Activated naive CD4-positive, alpha-beta T cell treated with anti-CD3 and anti-CD28 coated beads for 36 hours (primary cell): ENCODE measurements around the gene SYF2. TPM values are rescaled to one million over a fixed set of nuclear protein-coding genes. Genes with fewer than 3 reads are reported as not detected.

Experiments used
- CTCF ChIA-PET: fragments of 350-600 bp; sonication (Branson Sonifier 250); formaldehyde crosslinking; loops from one replicate; lab custom pipeline; 2021; ENCODE audit warnings: antibody characterized with exemption; lab: Charles Lee
- DNase-seq: peaks from one replicate; pipeline ENCODE4 v3.0.0-alpha.2; 2020
- H3K27ac Mint-ChIP-seq: one replicate; pipeline ENCODE4 v1.8.0; 2021; ENCODE audit warnings: mild to moderate bottlenecking, mixed read lengths
- H3K27me3 Mint-ChIP-seq: one replicate; pipeline ENCODE4 v1.8.0; 2021; ENCODE audit warnings: low read depth, mixed read lengths
- H3K36me3 Mint-ChIP-seq: one replicate; pipeline ENCODE4 v1.8.0; 2021; ENCODE audit warnings: low read depth, mixed read lengths
- H3K4me1 Mint-ChIP-seq: one replicate; pipeline ENCODE4 v1.8.0; 2021; ENCODE audit warnings: low read depth, mixed read lengths
- H3K4me3 Mint-ChIP-seq: one replicate; pipeline ENCODE4 v1.8.0; 2021; ENCODE audit warnings: mild to moderate bottlenecking, moderate library complexity, mixed read lengths
- H3K9me3 Mint-ChIP-seq: one replicate; pipeline ENCODE4 v1.8.0; 2021; ENCODE audit warnings: mixed read lengths
- intact Hi-C: fragments of 100-400 bp; cut with micrococcal nuclease; formaldehyde crosslinking; loops from one replicate; pipeline ENCODE4 v1.15.1; 2023
- total RNA-seq, 2 experiments: library from RNA; stranded (reverse); gene quantifications; one replicate each; pipeline ENCODE4 v1.2.3, GENCODE V29; 2021

Gene SYF2
- total RNA-seq, 2 experiments from 2014 or later, result 39.7 to 46.8 TPM

GRCh38 chr1:25216123-25216522 is 16.2 kb downstream of the SYF2 start:
- intact Hi-C loops, result no loop called here
- CTCF ChIA-PET, result no interaction called here
- Mint-ChIP-seq H3K9me3 (no peaks in the 10 kb centered on the region), H3K27ac (no peak overlapping the region), H3K36me3 (peaks cover 6% of the 10 kb centered on the region), H3K4me3 (no peak overlapping the region), H3K4me1 (peaks cover 4% of the 10 kb centered on the region), H3K27me3 (no peaks in the 10 kb centered on the region)
- DNase-seq, result no peak

GRCh38 chr1:25212725-25213124 is 19.6 kb downstream of the SYF2 start:
- H3K36me3 Mint-ChIP-seq, result no peaks in the 10 kb centered on the region
- no peaks in the 10 kb centered on the region for H3K27me3 Mint-ChIP-seq
- DNase-seq, result no peak
- H3K9me3 Mint-ChIP-seq, result no peaks in the 10 kb centered on the region
- no peak overlapping the region for H3K4me3 Mint-ChIP-seq
- intact Hi-C loops, result no loop called here
- peaks cover 4% of the 10 kb centered on the region for H3K4me1 Mint-ChIP-seq
- H3K27ac Mint-ChIP-seq, result no peak overlapping the region
- CTCF ChIA-PET, result no interaction called here

GRCh38 chr1:25210728-25211127 is 21.6 kb downstream of the SYF2 start:
- no peaks in the 10 kb centered on the region for H3K27me3 Mint-ChIP-seq
- no peak for DNase-seq
- H3K9me3 Mint-ChIP-seq, result no peaks in the 10 kb centered on the region
- intact Hi-C loops, result no loop called here
- H3K36me3 Mint-ChIP-seq, result no peaks in the 10 kb centered on the region
- H3K4me3 Mint-ChIP-seq, result no peak overlapping the region
- H3K27ac Mint-ChIP-seq, result no peak overlapping the region
- no peaks in the 10 kb centered on the region for H3K4me1 Mint-ChIP-seq
- CTCF ChIA-PET, result interaction anchor here (0.6 to 1.1 kb wide), 3 partner anchors 61 to 1389 kb away, joined by 3 to 5 read pairs (median 4); no protein-coding TSS in a partner anchor

GRCh38 chr1:25209516-25209915 is 22.8 kb downstream of the SYF2 start:
- Mint-ChIP-seq H3K27me3 (no peaks in the 10 kb centered on the region), H3K36me3 (no peaks in the 10 kb centered on the region), H3K4me3 (no peak overlapping the region), H3K4me1 (no peaks in the 10 kb centered on the region), H3K27ac (no peak overlapping the region), H3K9me3 (no peaks in the 10 kb centered on the region)
- intact Hi-C loops, result loop anchor here (10.0 kb wide), 2 partner anchors 145 to 275 kb away; partner anchors contain the start of gene RUNX3
- DNase-seq, result no peak
- CTCF ChIA-PET, result no interaction called here

- DNase-seq, result no peak
- no peaks in the 10 kb centered on the region for H3K4me1 Mint-ChIP-seq
- no peaks in the 10 kb centered on the region for H3K9me3 Mint-ChIP-seq
- H3K27ac Mint-ChIP-seq, result no peak overlapping the region
- intact Hi-C loops, result loop anchor here (10.0 kb wide), 2 partner anchors 144 to 274 kb away; partner anchors contain the start of gene RUNX3
- H3K36me3 Mint-ChIP-seq, result no peaks in the 10 kb centered on the region
- CTCF ChIA-PET, result interaction anchor here (0.6 kb wide), 1 partner anchor 21 kb away, joined by 3 read pairs; no protein-coding TSS in a partner anchor
- H3K4me3 Mint-ChIP-seq, result no peak overlapping the region
- H3K27me3 Mint-ChIP-seq, result no peaks in the 10 kb centered on the region
Observed at GRCh38 chr1:25208561-25209222, 23.6 kb downstream of the SYF2 start.

GRCh38 chr1:25208092-25208491 is 24.2 kb downstream of the SYF2 start:
- Mint-ChIP-seq H3K4me3 (no peak overlapping the region), H3K4me1 (no peaks in the 10 kb centered on the region), H3K27me3 (no peaks in the 10 kb centered on the region), H3K27ac (no peak overlapping the region), H3K9me3 (no peaks in the 10 kb centered on the region), H3K36me3 (no peaks in the 10 kb centered on the region)
- CTCF ChIA-PET, result no interaction called here
- intact Hi-C loops, result loop anchor here (10.0 kb wide), 2 partner anchors 143 to 273 kb away; partner anchors contain the start of gene RUNX3
- DNase-seq, result no peak

- no peaks in the 10 kb centered on the region for H3K9me3 Mint-ChIP-seq
- no peaks in the 10 kb centered on the region for H3K36me3 Mint-ChIP-seq
- H3K27ac Mint-ChIP-seq, result no peak overlapping the region
- no peak overlapping the region for H3K4me3 Mint-ChIP-seq
- intact Hi-C loops, result loop anchor here (10.0 kb wide), 2 partner anchors 141 to 271 kb away; partner anchors contain the start of gene RUNX3
- no peaks in the 10 kb centered on the region for H3K4me1 Mint-ChIP-seq
- no peak for DNase-seq
- CTCF ChIA-PET, result interaction anchor here (0.6 to 4.7 kb wide), 13 partner anchors 12 to 369 kb away, joined by 3 to 39 read pairs (median 4); no protein-coding TSS in a partner anchor
- no peaks in the 10 kb centered on the region for H3K27me3 Mint-ChIP-seq
Observed at GRCh38 chr1:25206201-25206600, 26.1 kb downstream of the SYF2 start.

GRCh38 chr1:25205786-25206185 is 26.5 kb downstream of the SYF2 start:
- no peaks in the 10 kb centered on the region for H3K27me3 Mint-ChIP-seq
- CTCF ChIA-PET, result interaction anchor here (0.6 to 4.7 kb wide), 15 partner anchors 12 to 357 kb away, joined by 3 to 39 read pairs (median 4); no protein-coding TSS in a partner anchor
- no peaks in the 10 kb centered on the region for H3K4me1 Mint-ChIP-seq
- H3K9me3 Mint-ChIP-seq, result no peaks in the 10 kb centered on the region
- H3K27ac Mint-ChIP-seq, result no peak overlapping the region
- intact Hi-C loops, result loop anchor here (1.0 to 10.0 kb wide), 5 partner anchors 57 to 357 kb away; partner anchors contain the start of gene RUNX3
- H3K36me3 Mint-ChIP-seq, result no peaks in the 10 kb centered on the region
- DNase-seq, result no peak
- H3K4me3 Mint-ChIP-seq, result no peak overlapping the region

GRCh38 chr1:25204797-25205480 is 27.4 kb downstream of the SYF2 start:
- H3K4me1 Mint-ChIP-seq, result no peaks in the 10 kb centered on the region
- no peak for DNase-seq
- H3K4me3 Mint-ChIP-seq, result no peak overlapping the region
- intact Hi-C loops, result loop anchor here (1.0 to 10.0 kb wide), 5 partner anchors 56 to 357 kb away; partner anchors contain the start of gene RUNX3
- no peak overlapping the region for H3K27ac Mint-ChIP-seq
- H3K27me3 Mint-ChIP-seq, result no peaks in the 10 kb centered on the region
- H3K36me3 Mint-ChIP-seq, result no peaks in the 10 kb centered on the region
- H3K9me3 Mint-ChIP-seq, result no peaks in the 10 kb centered on the region
- CTCF ChIA-PET, result interaction anchor here (0.6 to 4.7 kb wide), 16 partner anchors 17 to 1055 kb away, joined by 3 to 39 read pairs (median 4); no protein-coding TSS in a partner anchor

GRCh38 chr1:25201006-25201405 is 31.3 kb downstream of the SYF2 start:
- Mint-ChIP-seq H3K27ac (no peak overlapping the region), H3K4me1 (peaks cover 10% of the 10 kb centered on the region), H3K4me3 (no peak overlapping the region), H3K36me3 (no peaks in the 10 kb centered on the region), H3K27me3 (no peaks in the 10 kb centered on the region), H3K9me3 (no peaks in the 10 kb centered on the region)
- CTCF ChIA-PET, result interaction anchor here (0.6 kb wide), 1 partner anchor 201 kb away, joined by 3 read pairs; no protein-coding TSS in a partner anchor
- no peak for DNase-seq
- intact Hi-C loops, result loop anchor here (10.0 kb wide), 2 partner anchors 136 to 266 kb away; partner anchors contain the start of gene RUNX3

GRCh38 chr1:25199819-25200620 is 32.3 kb downstream of the SYF2 start:
- Mint-ChIP-seq H3K36me3 (no peaks in the 10 kb centered on the region), H3K27me3 (no peaks in the 10 kb centered on the region), H3K9me3 (no peaks in the 10 kb centered on the region), H3K4me1 (peaks cover 10% of the 10 kb centered on the region), H3K27ac (no peak overlapping the region), H3K4me3 (no peak overlapping the region)
- DNase-seq, result no peak
- CTCF ChIA-PET, result interaction anchor here (0.8 to 0.9 kb wide), 2 partner anchors 15 to 100 kb away, joined by 3 to 4 read pairs; no protein-coding TSS in a partner anchor
- intact Hi-C loops, result loop anchor here (10.0 kb wide), 2 partner anchors 135 to 265 kb away; partner anchors contain the start of gene RUNX3
